GM23338 (cell line): ENCODE measurements around the gene ZBP1. TPM values are rescaled to one million over a fixed set of nuclear protein-coding genes. Genes with fewer than 3 reads are reported as not detected.

Experiments
- ATAC-seq: fragments of 200-7000 bp; cut with Tn5 transposase; 3 replicates; pipeline ENCODE4 v1.9.1; 2020
- DNase-seq: peaks from one replicate; pipeline ENCODE4 v3.0.0-alpha.2; 2015; ENCODE audit warnings: low spot score
- H2AFZ ChIP-seq: fragments of 200-600 bp; sonication (generic); 2 replicates; pipeline ENCODE4 v1.8.0; 2016; ENCODE audit warnings: antibody characterized with exemption, mild to moderate bottlenecking, moderate library complexity
- H3F3A ChIP-seq: fragments of 200-600 bp; sonication (generic); replicated peaks from 2 replicates; pipeline ENCODE4 v1.8.0; 2017; ENCODE audit warnings: antibody characterized with exemption, mixed run types, low read depth
- H3K27ac ChIP-seq: fragments of 200-600 bp; sonication (generic); 2 replicates; pipeline ENCODE4 v1.6.1; 2016; ENCODE audit warnings: low read depth
- H3K27me3 ChIP-seq: fragments of 200-600 bp; sonication (generic); 2 replicates; pipeline ENCODE4 v1.8.0; 2016; ENCODE audit warnings: mild to moderate bottlenecking, mixed run types, moderate library complexity; ENCODE audit not compliant: insufficient read depth
- H3K36me3 ChIP-seq: fragments of 200-600 bp; sonication (generic); 2 replicates; pipeline ENCODE4 v1.8.0; 2016; ENCODE audit warnings: mild to moderate bottlenecking; ENCODE audit not compliant: insufficient read depth
- H3K4me1 ChIP-seq: fragments of 200-600 bp; sonication (generic); 2 replicates; pipeline ENCODE4 v1.8.0; 2016; ENCODE audit warnings: mild to moderate bottlenecking, moderate library complexity; ENCODE audit not compliant: insufficient read depth
- H3K4me2 ChIP-seq: fragments of 200-600 bp; sonication (generic); 2 replicates; pipeline ENCODE4 v1.7.1; 2017; ENCODE audit warnings: mixed run types
- H3K4me3 ChIP-seq: fragments of 200-600 bp; sonication (generic); 2 replicates; pipeline ENCODE4 v1.6.1; 2016; ENCODE audit warnings: mixed run types
- H3K79me2 ChIP-seq: fragments of 200-600 bp; sonication (generic); replicated peaks from 2 replicates; pipeline ENCODE4 v1.8.0; 2017; ENCODE audit warnings: mild to moderate bottlenecking; ENCODE audit not compliant: insufficient read depth
- H3K9me2 ChIP-seq: fragments of 200-600 bp; sonication (generic); 2 replicates; pipeline ENCODE4 v1.8.0; 2017; ENCODE audit not compliant: insufficient read depth
- H4K20me1 ChIP-seq: fragments of 200-600 bp; sonication (generic); replicated peaks from 2 replicates; pipeline ENCODE4 v1.8.0; 2017; ENCODE audit warnings: mild to moderate bottlenecking; ENCODE audit not compliant: insufficient read depth
- H3K27ac Mint-ChIP-seq: 2 replicates; pipeline ENCODE4 v1.8.0; 2020; ENCODE audit warnings: inconsistent platforms, mild to moderate bottlenecking, moderate library complexity, mixed read lengths
- H3K27me3 Mint-ChIP-seq: 3 replicates; pipeline ENCODE4 v1.8.0; 2022; ENCODE audit warnings: low read depth, mild to moderate bottlenecking, moderate library complexity, mixed read lengths, inconsistent platforms; ENCODE audit not compliant: insufficient read depth, poor library complexity
- H3K36me3 Mint-ChIP-seq: 3 replicates; pipeline ENCODE4 v1.8.0; 2021; ENCODE audit warnings: low read depth, mild to moderate bottlenecking, inconsistent platforms, moderate library complexity, mixed read lengths
- H3K4me1 Mint-ChIP-seq: 3 replicates; pipeline ENCODE4 v1.8.0; 2020; ENCODE audit warnings: mild to moderate bottlenecking, inconsistent platforms, mixed read lengths
- H3K4me3 Mint-ChIP-seq: 3 replicates; pipeline ENCODE4 v1.8.0; 2021; ENCODE audit warnings: moderate library complexity, mild to moderate bottlenecking, inconsistent platforms, mixed read lengths
- H3K9me3 Mint-ChIP-seq: 3 replicates; pipeline ENCODE4 v1.8.0; 2020; ENCODE audit warnings: moderate library complexity, mild to moderate bottlenecking, inconsistent platforms, mixed read lengths
- CREB1 ChIP-seq: fragments of 250-450 bp; sonication (Bioruptor Pico); IDR thresholded peaks from 2 replicates; pipeline ENCODE4 v1.5.0; 2020; ENCODE audit warnings: low read depth, mild to moderate bottlenecking, moderate library complexity
- EZH2 ChIP-seq: fragments of 200-600 bp; sonication (generic); IDR thresholded peaks from one replicate; pipeline ENCODE4 v1.8.0; 2017; ENCODE audit warnings: antibody characterized with exemption, mild to moderate bottlenecking, low read depth; ENCODE audit not compliant: unreplicated experiment
- JUNB ChIP-seq: IDR thresholded peaks from one replicate; pipeline ENCODE4 v1.6.1; 2016; ENCODE audit warnings: antibody characterized with exemption; ENCODE audit not compliant: unreplicated experiment
- NANOG ChIP-seq: IDR thresholded peaks from 2 replicates; pipeline ENCODE4 v1.6.1; 2016; ENCODE audit warnings: antibody characterized with exemption, borderline replicate concordance
- POLR2AphosphoS5 ChIP-seq: IDR thresholded peaks from 2 replicates; pipeline ENCODE4 v1.6.1; 2016; ENCODE audit warnings: antibody characterized with exemption, low read depth
- ZNF114 ChIP-seq: fragments of 250-450 bp; sonication (Bioruptor Pico); IDR thresholded peaks from 2 replicates; pipeline ENCODE4 v1.5.0; 2020; ENCODE audit warnings: mild to moderate bottlenecking, moderate library complexity
- polyA plus RNA-seq: library from polyadenylated mRNA; unstranded; fragments of >200 nt; fragmentation: Nextera tagmentation; extraction: Ambion mirVana; gene quantifications from 2 replicates; pipeline ENCODE4 v1.2.1, GENCODE V29; 2016
- total RNA-seq: library from RNA; depleted of rRNA; stranded (reverse); fragments of >200 nt; shearing (Covaris generic); gene quantifications from 2 replicates; pipeline ENCODE4 v1.2.3, GENCODE V29; 2014
- TF ChIP-seq, protein P1 (sequence below): fragments of 250-450 bp; sonication (Bioruptor Pico); IDR thresholded peaks from 2 replicates; pipeline ENCODE4 v1.5.0; 2020; ENCODE audit warnings: mild to moderate bottlenecking, moderate library complexity
- TF ChIP-seq, protein P2 (sequence below), 2 experiments: fragments of 200-600 bp in 1 of 2; sonication (generic) in 1 of 2; conservative IDR thresholded peaks; 2 replicates each; pipeline versions ENCODE4 v1.5.1 to v1.6.1; 2016 to 2017; ENCODE audit warnings: antibody characterized with exemption in 2 of 2, low read depth in 2 of 2, mild to moderate bottlenecking in 2 of 2, moderate library complexity in 1 of 2

ZBP1 gene
- total and polyA plus RNA-seq, 2 experiments from 2014 or later: not detected

DNA sequence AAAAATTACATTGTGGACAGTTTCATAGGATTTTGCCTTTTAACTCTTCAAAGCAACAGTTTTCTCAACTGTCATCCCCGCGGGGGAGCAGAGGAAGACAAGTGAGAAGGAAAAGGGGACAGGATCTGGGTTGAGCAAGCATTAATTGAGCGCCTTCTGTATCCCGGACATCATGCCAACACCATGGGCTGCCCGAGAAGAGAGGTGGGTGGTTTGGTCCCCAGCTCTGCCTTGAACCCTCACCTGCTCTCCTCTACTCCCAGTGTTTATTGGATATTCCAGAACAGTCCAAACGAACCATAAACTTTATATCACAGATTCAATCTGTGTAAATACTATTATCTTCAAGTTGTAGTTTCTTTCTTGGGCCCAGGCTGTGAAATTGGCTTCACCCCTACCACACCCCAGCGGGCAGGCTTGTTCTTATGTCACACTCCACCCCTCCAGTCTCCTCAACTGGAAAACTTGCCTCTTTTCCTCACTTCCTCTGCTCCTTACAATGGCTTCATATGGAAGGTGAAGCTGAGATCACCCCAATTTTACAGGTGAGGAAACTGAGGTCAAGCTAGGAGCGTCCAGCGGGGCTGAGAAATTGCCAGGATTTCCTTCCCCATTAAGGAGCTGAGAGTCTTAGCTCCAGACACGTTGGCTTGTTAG, 53.3 kb downstream of the ZBP1 start (continued):
- TF ChIP-seq, protein P1, sequence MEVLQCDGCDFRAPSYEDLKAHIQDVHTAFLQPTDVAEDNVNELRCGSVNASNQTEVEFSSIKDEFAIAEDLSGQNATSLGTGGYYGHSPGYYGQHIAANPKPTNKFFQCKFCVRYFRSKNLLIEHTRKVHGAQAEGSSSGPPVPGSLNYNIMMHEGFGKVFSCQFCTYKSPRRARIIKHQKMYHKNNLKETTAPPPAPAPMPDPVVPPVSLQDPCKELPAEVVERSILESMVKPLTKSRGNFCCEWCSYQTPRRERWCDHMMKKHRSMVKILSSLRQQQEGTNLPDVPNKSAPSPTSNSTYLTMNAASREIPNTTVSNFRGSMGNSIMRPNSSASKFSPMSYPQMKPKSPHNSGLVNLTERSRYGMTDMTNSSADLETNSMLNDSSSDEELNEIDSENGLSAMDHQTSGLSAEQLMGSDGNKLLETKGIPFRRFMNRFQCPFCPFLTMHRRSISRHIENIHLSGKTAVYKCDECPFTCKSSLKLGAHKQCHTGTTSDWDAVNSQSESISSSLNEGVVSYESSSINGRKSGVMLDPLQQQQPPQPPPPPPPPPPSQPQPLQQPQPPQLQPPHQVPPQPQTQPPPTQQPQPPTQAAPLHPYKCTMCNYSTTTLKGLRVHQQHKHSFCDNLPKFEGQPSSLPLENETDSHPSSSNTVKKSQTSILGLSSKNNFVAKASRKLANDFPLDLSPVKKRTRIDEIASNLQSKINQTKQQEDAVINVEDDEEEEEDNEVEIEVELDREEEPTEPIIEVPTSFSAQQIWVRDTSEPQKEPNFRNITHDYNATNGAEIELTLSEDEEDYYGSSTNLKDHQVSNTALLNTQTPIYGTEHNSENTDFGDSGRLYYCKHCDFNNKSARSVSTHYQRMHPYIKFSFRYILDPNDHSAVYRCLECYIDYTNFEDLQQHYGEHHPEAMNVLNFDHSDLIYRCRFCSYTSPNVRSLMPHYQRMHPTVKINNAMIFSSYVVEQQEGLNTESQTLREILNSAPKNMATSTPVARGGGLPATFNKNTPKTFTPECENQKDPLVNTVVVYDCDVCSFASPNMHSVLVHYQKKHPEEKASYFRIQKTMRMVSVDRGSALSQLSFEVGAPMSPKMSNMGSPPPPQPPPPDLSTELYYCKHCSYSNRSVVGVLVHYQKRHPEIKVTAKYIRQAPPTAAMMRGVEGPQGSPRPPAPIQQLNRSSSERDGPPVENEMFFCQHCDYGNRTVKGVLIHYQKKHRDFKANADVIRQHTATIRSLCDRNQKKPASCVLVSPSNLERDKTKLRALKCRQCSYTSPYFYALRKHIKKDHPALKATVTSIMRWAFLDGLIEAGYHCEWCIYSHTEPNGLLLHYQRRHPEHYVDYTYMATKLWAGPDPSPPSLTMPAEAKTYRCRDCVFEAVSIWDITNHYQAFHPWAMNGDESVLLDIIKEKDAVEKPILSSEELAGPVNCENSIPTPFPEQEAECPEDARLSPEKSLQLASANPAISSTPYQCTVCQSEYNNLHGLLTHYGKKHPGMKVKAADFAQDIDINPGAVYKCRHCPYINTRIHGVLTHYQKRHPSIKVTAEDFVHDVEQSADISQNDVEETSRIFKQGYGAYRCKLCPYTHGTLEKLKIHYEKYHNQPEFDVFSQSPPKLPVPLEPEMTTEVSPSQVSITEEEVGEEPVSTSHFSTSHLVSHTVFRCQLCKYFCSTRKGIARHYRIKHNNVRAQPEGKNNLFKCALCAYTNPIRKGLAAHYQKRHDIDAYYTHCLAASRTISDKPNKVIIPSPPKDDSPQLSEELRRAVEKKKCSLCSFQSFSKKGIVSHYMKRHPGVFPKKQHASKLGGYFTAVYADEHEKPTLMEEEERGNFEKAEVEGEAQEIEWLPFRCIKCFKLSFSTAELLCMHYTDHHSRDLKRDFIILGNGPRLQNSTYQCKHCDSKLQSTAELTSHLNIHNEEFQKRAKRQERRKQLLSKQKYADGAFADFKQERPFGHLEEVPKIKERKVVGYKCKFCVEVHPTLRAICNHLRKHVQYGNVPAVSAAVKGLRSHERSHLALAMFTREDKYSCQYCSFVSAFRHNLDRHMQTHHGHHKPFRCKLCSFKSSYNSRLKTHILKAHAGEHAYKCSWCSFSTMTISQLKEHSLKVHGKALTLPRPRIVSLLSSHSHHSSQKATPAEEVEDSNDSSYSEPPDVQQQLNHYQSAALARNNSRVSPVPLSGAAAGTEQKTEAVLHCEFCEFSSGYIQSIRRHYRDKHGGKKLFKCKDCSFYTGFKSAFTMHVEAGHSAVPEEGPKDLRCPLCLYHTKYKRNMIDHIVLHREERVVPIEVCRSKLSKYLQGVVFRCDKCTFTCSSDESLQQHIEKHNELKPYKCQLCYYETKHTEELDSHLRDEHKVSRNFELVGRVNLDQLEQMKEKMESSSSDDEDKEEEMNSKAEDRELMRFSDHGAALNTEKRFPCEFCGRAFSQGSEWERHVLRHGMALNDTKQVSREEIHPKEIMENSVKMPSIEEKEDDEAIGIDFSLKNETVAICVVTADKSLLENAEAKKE (CRISPR knock-in tag): no peak
- no peak for TF ChIP-seq EZH2
- TF ChIP-seq JUNB: no peak
- TF ChIP-seq ZNF114: no peak
- no peak for TF ChIP-seq CREB1 (CRISPR knock-in tag)

DNA sequence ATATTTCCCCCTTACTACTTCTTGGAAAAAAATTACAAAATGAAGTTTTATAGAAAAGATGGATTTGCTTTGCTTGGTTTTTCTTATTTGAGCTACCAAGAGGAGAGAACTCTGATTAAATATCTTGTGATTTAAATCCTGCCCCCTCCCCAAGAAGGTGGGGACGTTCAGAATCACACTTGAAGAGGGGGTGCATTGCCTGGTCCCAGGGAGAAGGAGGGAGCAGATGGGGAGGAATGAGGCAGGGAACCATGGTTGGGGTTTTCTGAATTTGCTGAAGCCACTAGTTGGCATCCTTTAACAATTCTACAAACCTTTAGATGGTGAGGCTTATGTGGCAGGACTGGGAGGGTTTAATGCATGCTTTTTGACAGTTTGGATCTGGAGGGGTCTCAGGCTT, 53.8 kb downstream of the ZBP1 start:
- H3K4me3 ChIP-seq: no peak overlapping the region
- H4K20me1 ChIP-seq: no peaks in the 10 kb centered on the region
- H3K9me2 ChIP-seq: 0 out of 2 replicates have a peak, but pooled peaks cover 6% of the 10 kb centered on the region
- no peaks in the 10 kb centered on the region for H3K4me1 ChIP-seq
- DNase-seq (no peak), ATAC-seq (no peak)
- Mint-ChIP-seq H3K9me3 (peaks cover 2% of the 10 kb centered on the region; the same call in 1 of the 3 replicates), H3K4me3 (no peak overlapping the region), H3K27me3 (peaks cover 5% of the 10 kb centered on the region), H3K36me3 (no peaks in the 10 kb centered on the region), H3K27ac (no peak overlapping the region), H3K4me1 (no peaks in the 10 kb centered on the region)
- TF ChIP-seq POLR2AphosphoS5: no peak
- TF ChIP-seq, protein P2, sequence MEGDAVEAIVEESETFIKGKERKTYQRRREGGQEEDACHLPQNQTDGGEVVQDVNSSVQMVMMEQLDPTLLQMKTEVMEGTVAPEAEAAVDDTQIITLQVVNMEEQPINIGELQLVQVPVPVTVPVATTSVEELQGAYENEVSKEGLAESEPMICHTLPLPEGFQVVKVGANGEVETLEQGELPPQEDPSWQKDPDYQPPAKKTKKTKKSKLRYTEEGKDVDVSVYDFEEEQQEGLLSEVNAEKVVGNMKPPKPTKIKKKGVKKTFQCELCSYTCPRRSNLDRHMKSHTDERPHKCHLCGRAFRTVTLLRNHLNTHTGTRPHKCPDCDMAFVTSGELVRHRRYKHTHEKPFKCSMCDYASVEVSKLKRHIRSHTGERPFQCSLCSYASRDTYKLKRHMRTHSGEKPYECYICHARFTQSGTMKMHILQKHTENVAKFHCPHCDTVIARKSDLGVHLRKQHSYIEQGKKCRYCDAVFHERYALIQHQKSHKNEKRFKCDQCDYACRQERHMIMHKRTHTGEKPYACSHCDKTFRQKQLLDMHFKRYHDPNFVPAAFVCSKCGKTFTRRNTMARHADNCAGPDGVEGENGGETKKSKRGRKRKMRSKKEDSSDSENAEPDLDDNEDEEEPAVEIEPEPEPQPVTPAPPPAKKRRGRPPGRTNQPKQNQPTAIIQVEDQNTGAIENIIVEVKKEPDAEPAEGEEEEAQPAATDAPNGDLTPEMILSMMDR (conservative IDR thresholded peaks at IDR 0.05; ENCODE audit: low read depth in 2 of 2): no peak
- no peak for TF ChIP-seq ZNF114
- no peak for TF ChIP-seq NANOG
- no peak overlapping the region for H3K4me2 ChIP-seq
- no peaks in the 10 kb centered on the region for H3K36me3 ChIP-seq
- H3F3A ChIP-seq: no peaks in the 10 kb centered on the region
- no peaks in the 10 kb centered on the region for H3K79me2 ChIP-seq
- H3K27ac ChIP-seq: no peak overlapping the region
- H2AFZ ChIP-seq: no peak overlapping the region
- no peaks in the 10 kb centered on the region for H3K27me3 ChIP-seq
